Liver (tissue), 9 donors: ENCODE data around the gene HSPA12A. TPM values are rescaled to one million over a fixed set of nuclear protein-coding genes. Genes with fewer than 3 reads are reported as not detected.

Source experiments
- DNase-seq: peaks from one replicate; pipeline ENCODE4 v3.0.0-alpha.2; 2017; ENCODE audit warnings: low spot score
- H3K27ac ChIP-seq, 2 donors: one replicate each; pipeline ENCODE4 v1.7.0; 2013; ENCODE audit warnings: inconsistent platforms in 2 of 2, low read length in 2 of 2, control low read depth in 1 of 2, low read depth in 1 of 2, mild to moderate bottlenecking in 1 of 2
- H3K27me3 ChIP-seq, 4 donors: one replicate each; pipeline versions ENCODE4 v1.6.1 to v1.7.0; 2013; ENCODE audit warnings: low read length in 3 of 4, inconsistent platforms in 1 of 4, mild to moderate bottlenecking in 1 of 4, moderate library complexity in 1 of 4; ENCODE audit not compliant: control insufficient read depth in 4 of 4, insufficient read depth in 4 of 4
- H3K36me3 ChIP-seq, 4 donors: one replicate each; pipeline versions ENCODE4 v1.6.1 to v1.7.0; 2013; ENCODE audit warnings: low read length in 3 of 4, mild to moderate bottlenecking in 3 of 4, low read depth in 1 of 4, moderate library complexity in 1 of 4; ENCODE audit not compliant: control insufficient read depth in 4 of 4, insufficient read depth in 3 of 4
- H3K4me1 ChIP-seq, 4 donors: one replicate each; pipeline versions ENCODE4 v1.6.1 to v1.7.0; 2013; ENCODE audit warnings: low read length in 3 of 4, mild to moderate bottlenecking in 3 of 4, moderate library complexity in 1 of 4; ENCODE audit not compliant: control insufficient read depth in 4 of 4, insufficient read depth in 4 of 4
- H3K4me3 ChIP-seq, 3 donors: one replicate each; pipeline versions ENCODE4 v1.6.1 to v1.7.0; 2013; ENCODE audit warnings: low read length in 3 of 3, control low read depth in 1 of 3, low read depth in 1 of 3, mild to moderate bottlenecking in 1 of 3
- H3K9ac ChIP-seq, 2 donors: one replicate each; pipeline ENCODE4 v1.7.0; 2013; ENCODE audit warnings: low read length in 2 of 2, mild to moderate bottlenecking in 2 of 2, moderate library complexity in 2 of 2, control low read depth in 1 of 2, low read depth in 1 of 2
- H3K9me3 ChIP-seq, 4 donors: one replicate each; pipeline versions ENCODE4 v1.6.1 to v1.7.0; 2013; ENCODE audit warnings: low read length in 3 of 4; ENCODE audit not compliant: control insufficient read depth in 4 of 4
- EGR1 ChIP-seq, 2 donors: IDR thresholded peaks; 2 replicates each; pipeline ENCODE4 v1.6.1; 2016 to 2018; ENCODE audit warnings: antibody characterized with exemption in 2 of 2, low read depth in 2 of 2
- FOXA1 ChIP-seq: IDR thresholded peaks from 2 replicates; pipeline ENCODE4 v1.6.1; 2016; ENCODE audit warnings: antibody characterized with exemption
- FOXA2 ChIP-seq: IDR thresholded peaks from 2 replicates; pipeline ENCODE4 v1.6.1; 2016; ENCODE audit warnings: antibody characterized with exemption
- GABPA ChIP-seq, 2 donors: IDR thresholded peaks in 1 of 2; conservative IDR thresholded peaks in 1 of 2; 2 replicates each; pipeline ENCODE4 v1.6.1; 2016; ENCODE audit warnings: antibody characterized with exemption in 2 of 2, mild to moderate bottlenecking in 1 of 2, moderate library complexity in 1 of 2
- HNF4A ChIP-seq, 2 donors: conservative IDR thresholded peaks; 2 replicates each; pipeline ENCODE4 v1.6.1; 2016; ENCODE audit warnings: antibody characterized with exemption in 2 of 2, mild to moderate bottlenecking in 2 of 2
- JUND ChIP-seq, 2 donors: IDR thresholded peaks; 2 replicates each; pipeline ENCODE4 v1.6.1; 2016; ENCODE audit warnings: antibody characterized with exemption in 2 of 2
- RAD21 ChIP-seq, 2 donors: IDR thresholded peaks; 2 replicates each; pipeline ENCODE4 v1.6.1; 2016; ENCODE audit warnings: antibody characterized with exemption in 2 of 2, mild to moderate bottlenecking in 2 of 2
- RXRA ChIP-seq, 2 donors: IDR thresholded peaks; 2 replicates each; pipeline ENCODE4 v1.6.1; 2017 to 2018; ENCODE audit warnings: antibody characterized with exemption in 2 of 2, mild to moderate bottlenecking in 1 of 2
- TAF1 ChIP-seq: conservative IDR thresholded peaks from 2 replicates; pipeline ENCODE4 v1.6.1; 2016; ENCODE audit warnings: antibody characterized with exemption, mild to moderate bottlenecking
- WGBS: extraction: QIAGEN DNeasy Blood & Tissue Kit; methylation state at CpG from one replicate; pipeline ENCODE4 v1.1.7; 2013; 5-methylcytosine and 5-hydroxymethylcytosine counted together
- polyA plus RNA-seq, 2 donors: library from polyadenylated mRNA; stranded (reverse) in 1 of 2; unstranded in 1 of 2; fragments of 200-250 nt in 1 of 2; fragments of >200 nt in 1 of 2; fragmentation: Nextera tagmentation in 1 of 2; extraction: Ambion mirVana in 1 of 2; gene quantifications; one replicate each; pipeline versions ENCODE4 v1.2.1 to v1.2.3, GENCODE V29; 2013 to 2015
- total RNA-seq, 2 donors: library from RNA; depleted of rRNA; stranded (reverse); fragments of >200 nt; gene quantifications; one replicate each; pipeline ENCODE4 v1.2.3, GENCODE V29; 2014
- TF ChIP-seq, protein P1 (sequence below): IDR thresholded peaks from 2 replicates; pipeline ENCODE4 v1.6.1; 2016; ENCODE audit warnings: antibody characterized with exemption
- TF ChIP-seq, protein P2 (sequence below): IDR thresholded peaks from 2 replicates; pipeline ENCODE4 v1.6.1; 2016; ENCODE audit warnings: antibody characterized with exemption
- TF ChIP-seq, protein P3 (sequence below): IDR thresholded peaks from 2 replicates; pipeline ENCODE4 v1.6.1; 2016; ENCODE audit warnings: antibody characterized with exemption
- donor health status: healthy.
- donor health status: healthy.
- donor health status: healthy.
- donor health status: healthy.
- donor health status: healthy.

The HSPA12A gene
- total and polyA plus RNA-seq, 4 donors: 1.3 to 4.5 (median 1.6) TPM

DNA sequence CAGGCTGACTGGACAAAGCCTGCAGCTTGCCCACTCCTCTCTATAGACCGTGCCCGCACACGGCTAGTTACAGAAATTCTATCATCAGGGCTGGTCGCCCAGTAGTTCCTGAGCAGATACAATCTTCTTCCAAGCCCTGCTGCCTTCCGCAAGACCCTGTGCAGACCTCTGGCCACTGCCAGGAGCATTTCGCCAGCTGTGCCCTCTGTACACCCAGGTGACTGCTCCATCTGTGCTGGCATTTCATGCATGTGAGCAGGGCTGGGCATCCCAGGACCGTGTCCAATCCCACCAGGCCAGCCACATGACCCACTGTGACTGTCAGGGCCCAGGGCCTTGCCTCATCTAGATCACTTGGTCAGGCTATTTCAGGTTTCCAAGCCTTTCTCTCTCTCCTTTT lies 36.9 kb downstream of the HSPA12A start:
- DNase-seq: no peak
- 92% methylated on average over 7 of the region's 7 CpGs for WGBS
- no peak overlapping the region for H3K9ac ChIP-seq
- no peaks in the 10 kb centered on the region for H3K36me3 ChIP-seq
- H3K27ac ChIP-seq: no peak overlapping the region
- H3K4me1 ChIP-seq: no peaks in the 10 kb centered on the region
- TF ChIP-seq RAD21 (IDR thresholded peaks at IDR 0.05) (no peak), FOXA2 (no peak), EGR1 (IDR thresholded peaks at IDR 0.05; ENCODE audit: low read depth in 2 of 2) (no peak)
- TF ChIP-seq, protein P1, sequence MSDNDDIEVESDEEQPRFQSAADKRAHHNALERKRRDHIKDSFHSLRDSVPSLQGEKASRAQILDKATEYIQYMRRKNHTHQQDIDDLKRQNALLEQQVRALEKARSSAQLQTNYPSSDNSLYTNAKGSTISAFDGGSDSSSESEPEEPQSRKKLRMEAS: no peak
- TF ChIP-seq, protein P2, sequence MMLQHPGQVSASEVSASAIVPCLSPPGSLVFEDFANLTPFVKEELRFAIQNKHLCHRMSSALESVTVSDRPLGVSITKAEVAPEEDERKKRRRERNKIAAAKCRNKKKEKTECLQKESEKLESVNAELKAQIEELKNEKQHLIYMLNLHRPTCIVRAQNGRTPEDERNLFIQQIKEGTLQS: no peak
- no peaks in the 10 kb centered on the region for H3K9me3 ChIP-seq
- H3K4me3 ChIP-seq: no peak overlapping the region
- H3K27me3 ChIP-seq: peaks cover 0 to 4% (median 0%) of the 10 kb centered on the region in 4 donors

DNA sequence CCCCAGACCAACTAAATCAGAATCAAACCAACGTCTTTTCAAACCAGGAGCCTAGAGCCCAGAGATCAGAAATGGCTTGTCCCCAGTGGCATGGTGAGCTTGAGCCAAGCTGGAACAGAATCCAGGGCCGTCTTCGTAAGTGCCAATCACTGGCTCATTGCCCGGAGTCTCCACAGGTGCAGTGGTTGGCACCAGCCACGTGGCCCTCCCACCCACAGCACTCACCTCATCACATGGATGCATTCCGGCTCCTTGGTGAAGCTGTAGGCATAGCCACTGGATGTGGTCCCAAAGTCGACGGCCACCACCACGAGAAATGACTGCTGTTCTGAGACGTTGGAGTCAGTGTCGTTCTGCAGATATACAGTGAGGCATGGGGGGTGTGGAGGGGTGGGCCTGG lies 37.4 kb downstream of the HSPA12A start:
- no peak for DNase-seq

DNA sequence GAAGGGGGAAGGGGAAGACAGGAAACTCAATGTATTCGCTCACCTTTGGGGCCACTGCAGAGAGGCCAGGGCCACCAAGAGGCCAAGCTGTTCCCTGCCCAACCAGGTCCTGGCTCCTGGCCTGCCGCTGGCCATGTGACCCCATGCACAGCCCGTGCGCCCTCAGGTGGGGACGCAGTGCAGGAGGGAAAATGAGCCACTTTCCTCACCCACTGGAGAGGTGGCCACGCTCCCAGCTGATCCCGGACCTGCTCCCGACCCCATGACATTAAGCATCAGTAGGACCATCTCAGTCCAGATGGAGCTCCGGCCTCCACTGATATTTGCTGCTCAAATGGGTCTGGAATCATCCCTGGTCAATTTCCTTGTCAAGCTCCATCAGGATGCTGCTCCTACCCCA lies 40.2 kb downstream of the HSPA12A start:
- Histone ChIP-seq H3K4me3 (no peak overlapping the region), H3K4me1 (no peaks in the 10 kb centered on the region), H3K9ac (no peak overlapping the region), H3K9me3 (no peaks in the 10 kb centered on the region), H3K27me3 (peaks cover 0 to 4% (median 0%) of the 10 kb centered on the region in 4 donors), H3K27ac (no peak overlapping the region), H3K36me3 (no peaks in the 10 kb centered on the region)
- DNase-seq: no peak
- 87% methylated on average over 9 of the region's 9 CpGs for WGBS
- TF ChIP-seq RAD21 (IDR thresholded peaks at IDR 0.05): no peak
- no peak for TF ChIP-seq GABPA (IDR thresholded peaks at IDR 0.05 in 1 of 2, conservative IDR thresholded peaks at IDR 0.05 in 1 of 2)
- TF ChIP-seq, protein P3, sequence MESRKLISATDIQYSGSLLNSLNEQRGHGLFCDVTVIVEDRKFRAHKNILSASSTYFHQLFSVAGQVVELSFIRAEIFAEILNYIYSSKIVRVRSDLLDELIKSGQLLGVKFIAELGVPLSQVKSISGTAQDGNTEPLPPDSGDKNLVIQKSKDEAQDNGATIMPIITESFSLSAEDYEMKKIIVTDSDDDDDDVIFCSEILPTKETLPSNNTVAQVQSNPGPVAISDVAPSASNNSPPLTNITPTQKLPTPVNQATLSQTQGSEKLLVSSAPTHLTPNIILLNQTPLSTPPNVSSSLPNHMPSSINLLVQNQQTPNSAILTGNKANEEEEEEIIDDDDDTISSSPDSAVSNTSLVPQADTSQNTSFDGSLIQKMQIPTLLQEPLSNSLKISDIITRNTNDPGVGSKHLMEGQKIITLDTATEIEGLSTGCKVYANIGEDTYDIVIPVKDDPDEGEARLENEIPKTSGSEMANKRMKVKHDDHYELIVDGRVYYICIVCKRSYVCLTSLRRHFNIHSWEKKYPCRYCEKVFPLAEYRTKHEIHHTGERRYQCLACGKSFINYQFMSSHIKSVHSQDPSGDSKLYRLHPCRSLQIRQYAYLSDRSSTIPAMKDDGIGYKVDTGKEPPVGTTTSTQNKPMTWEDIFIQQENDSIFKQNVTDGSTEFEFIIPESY: no peak
- TF ChIP-seq, protein P2: no peak
- no peak for TF ChIP-seq JUND (IDR thresholded peaks at IDR 0.05)
- TF ChIP-seq HNF4A (conservative IDR thresholded peaks at IDR 0.05): no peak
- TF ChIP-seq FOXA2: no peak
- no peak for TF ChIP-seq TAF1

More for the DNA sequence above, 37.4 kb downstream of the HSPA12A start:
- Histone ChIP-seq H3K9me3 (no peaks in the 10 kb centered on the region), H3K9ac (no peak overlapping the region), H3K27ac (no peak overlapping the region), H3K4me3 (no peak overlapping the region), H3K36me3 (no peaks in the 10 kb centered on the region), H3K4me1 (no peaks in the 10 kb centered on the region), H3K27me3 (peaks cover 0 to 4% (median 0%) of the 10 kb centered on the region in 4 donors)
- 80% methylated on average over 11 of the region's 11 CpGs for WGBS
- TF ChIP-seq, protein P1: no peak
- TF ChIP-seq RXRA (IDR thresholded peaks at IDR 0.05) (no peak), JUND (IDR thresholded peaks at IDR 0.05) (no peak), FOXA1 (no peak)
- TF ChIP-seq, protein P3: no peak
